GM10266 (cell line): ENCODE results near the gene HIRIP3.
"Not testable (repeated sequence)": the region's sequence is repeated elsewhere in the genome, so short reads cannot be mapped to it uniquely, and the experiment has no call there.

ENCODE experiments used
- DNase-seq: peaks from one replicate; pipeline ENCODE4 v3.0.0; 2012; ENCODE audit errors: extremely low spot score
- CTCF ChIP-seq: IDR thresholded peaks from 2 replicates; pipeline ENCODE4 v1.5.1; 2012; ENCODE audit warnings: mild to moderate bottlenecking, low read depth; ENCODE audit not compliant: control insufficient read depth, insufficient read depth; ENCODE audit errors: missing control alignments

HIRIP3 gene

DNA sequence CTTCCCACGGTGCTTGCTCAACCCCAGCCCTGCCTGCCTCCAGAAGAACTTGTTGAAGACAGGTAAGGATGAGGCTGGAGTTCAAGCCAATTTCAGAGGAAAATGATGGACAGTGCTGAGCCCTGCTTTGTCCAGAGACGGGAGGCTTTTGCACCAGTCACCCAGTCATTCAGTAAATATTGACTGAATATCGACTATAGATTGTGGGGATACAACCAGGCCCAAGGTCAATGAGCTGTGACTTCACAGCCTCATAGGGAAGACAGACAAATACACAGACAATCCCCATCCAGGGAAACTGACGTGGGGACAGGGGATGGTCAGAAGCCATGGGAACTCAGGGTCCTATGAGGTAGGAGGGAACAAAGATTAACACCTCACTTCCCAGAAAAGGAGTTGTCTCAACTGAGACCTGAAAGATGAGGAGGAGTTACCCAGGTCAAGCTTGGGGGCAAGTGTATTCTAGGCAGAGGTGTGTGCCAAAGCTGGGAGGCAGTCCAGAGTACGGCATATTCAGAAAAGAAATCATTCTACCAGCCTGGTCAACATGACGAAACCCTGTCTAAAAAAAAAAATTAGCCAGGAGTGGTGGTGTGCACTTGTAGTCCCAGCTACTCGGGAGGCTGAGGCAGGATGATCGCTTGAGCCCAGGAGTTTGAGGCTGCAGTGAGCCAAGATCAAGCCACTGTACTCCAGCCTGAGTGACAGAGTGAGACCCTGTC lies 21.3 kb upstream of the HIRIP3 start:
- no peak for DNase-seq
- no peak for TF ChIP-seq CTCF

- not testable (repeated sequence) for DNase-seq
Measured at GRCh38 chr16:30015450-30015849, 20.0 kb upstream of the HIRIP3 start.

GRCh38 chr16:30012598-30012997 lies 17.2 kb upstream of the HIRIP3 start:
- not testable (repeated sequence) for DNase-seq

GRCh38 chr16:30011714-30012504 lies 16.5 kb upstream of the HIRIP3 start:
- DNase-seq = no peak
- no peak for TF ChIP-seq CTCF

DNA sequence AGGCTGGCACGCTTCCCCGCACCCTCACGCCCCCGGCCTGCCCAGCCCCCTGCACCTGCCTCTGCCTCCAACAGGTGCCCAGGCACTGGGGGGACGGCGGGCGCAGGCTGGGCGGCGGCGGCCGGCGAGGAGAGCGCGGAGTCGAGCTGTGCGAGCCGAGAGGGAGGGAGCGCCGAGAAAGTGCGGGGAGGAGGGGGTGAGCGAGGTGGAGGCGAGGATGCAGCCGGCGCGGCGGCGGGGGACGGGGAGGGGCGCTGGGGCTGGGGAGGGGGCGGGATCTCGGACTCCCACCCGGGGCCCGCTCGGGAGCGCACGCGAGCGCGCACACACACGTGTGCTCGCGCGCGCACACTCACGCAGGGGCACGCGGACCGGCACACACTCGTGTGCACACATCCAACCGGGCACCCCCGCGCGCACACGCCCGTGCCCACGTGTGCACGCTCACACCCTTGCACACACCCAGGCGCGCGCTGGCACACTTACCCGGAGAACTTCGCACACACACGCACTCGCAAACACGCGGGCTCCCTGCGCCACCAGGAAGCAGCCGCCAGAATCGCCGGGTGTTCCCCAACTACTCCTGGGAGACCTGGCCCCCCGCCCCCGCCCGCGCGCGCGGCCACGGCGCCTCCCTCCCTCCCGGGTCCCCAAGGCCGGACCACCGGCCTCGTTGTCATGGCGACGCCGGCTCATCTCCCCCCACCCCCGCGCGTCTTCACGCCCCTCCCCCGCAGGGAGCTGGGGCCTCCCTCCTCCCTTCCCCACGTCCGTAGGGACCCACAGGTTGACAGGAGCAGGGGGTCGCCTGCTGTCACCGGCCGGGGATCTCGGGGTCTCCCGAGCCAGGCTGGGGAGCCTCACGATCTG lies 15.7 kb upstream of the HIRIP3 start, which contains the start of gene DOC2A:
DOC2A (minus strand) TSS at position 184 of the 870 bp plus-strand sequence. CDS start 805 bp downstream, outside the sequence.
- no peak for TF ChIP-seq CTCF
- peak; percentile 76 for DNase-seq

GRCh38 chr16:30009990-30010843 lies 14.8 kb upstream of the HIRIP3 start:
- DNase-seq = peak; percentile 58
- no peak for TF ChIP-seq CTCF

DNA sequence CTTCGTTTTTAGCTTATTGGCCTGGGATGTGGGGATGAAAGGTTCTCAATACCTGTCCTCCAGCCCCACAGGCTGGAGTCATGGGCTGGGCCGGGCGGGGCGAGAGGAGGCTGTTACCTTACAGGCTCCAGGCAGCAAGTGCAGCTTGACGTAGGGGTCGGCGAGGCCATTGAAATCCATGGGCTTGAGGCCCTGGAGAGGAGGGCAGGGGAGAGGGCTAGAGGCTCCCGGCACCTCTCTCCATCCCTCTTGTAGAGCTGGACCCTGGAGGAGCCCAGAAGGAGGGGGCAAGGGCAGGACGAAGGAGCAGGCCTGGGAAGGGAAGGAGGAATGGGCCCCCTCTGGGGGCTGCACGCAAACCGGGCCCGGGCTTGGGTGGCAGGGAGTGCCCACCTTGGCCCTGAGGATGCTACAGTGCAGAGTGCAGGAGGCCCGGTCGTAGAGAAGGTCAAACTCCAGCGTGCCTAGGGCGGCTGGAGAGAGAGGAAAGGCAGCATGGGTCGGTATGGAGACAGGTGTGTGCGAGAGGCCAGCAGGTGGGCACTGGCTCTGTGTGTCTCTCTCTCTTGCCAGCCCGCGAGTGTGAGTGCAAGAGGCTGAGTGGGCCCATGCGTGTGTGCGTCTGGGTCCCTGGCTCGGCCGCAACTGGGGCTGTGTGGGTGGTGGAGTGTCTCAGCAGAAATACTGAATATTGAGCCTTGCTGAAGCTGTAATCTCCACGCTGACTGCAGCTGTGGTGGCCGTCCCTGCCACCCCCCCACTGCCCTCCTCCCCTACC lies 13.9 kb upstream of the HIRIP3 start:
- no peak for TF ChIP-seq CTCF
- no peak for DNase-seq
